ENCODE results near the gene ASCL5.

ASCL5 gene

GRCh38 chr1:201084295-201084694 lies 42.7 kb downstream of the ASCL5 start:
- DNase-seq = no peak

GRCh38 chr1:201083741-201084140 lies 43.2 kb downstream of the ASCL5 start:
- DNase-seq = no peak

DNA sequence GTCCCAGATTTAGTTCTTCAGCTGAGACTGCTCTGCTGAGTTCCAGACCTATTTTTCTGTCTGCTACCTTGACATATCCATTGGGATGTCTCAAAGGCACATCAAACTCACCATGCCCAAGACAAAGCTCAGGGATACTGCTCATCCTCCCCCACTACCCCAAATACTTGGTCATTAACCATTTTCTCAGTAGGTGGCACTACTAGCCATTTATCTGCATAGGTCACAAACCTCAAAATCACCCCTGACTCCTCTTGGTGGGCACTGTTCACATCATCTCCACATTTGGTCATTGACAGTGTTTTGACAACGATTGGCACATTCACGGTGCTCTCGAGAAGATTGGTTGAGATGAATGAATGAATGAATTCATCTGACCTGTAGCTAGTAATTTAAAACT lies 46.8 kb downstream of the ASCL5 start:
- no peak for DNase-seq

DNA sequence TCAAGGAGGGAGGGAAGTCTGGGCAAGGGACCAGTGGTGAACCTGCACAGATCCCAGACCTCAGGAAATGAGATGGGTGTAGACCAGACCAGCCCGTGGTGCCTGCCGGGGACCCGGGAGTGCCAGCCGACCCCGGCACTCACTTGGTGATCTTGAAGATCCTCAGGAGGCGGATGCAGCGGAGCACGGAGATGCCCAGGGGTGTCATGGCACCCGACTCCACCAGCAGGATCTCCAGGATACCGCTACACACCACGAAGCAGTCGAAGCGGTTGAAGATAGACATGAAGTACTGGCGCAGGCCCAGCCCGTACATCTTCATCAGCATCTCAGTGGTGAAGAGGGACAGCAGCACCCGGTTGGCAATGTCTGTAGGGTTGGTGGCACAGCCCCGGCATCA lies 49.2 kb downstream of the ASCL5 start:
- no peak for DNase-seq

GRCh38 chr1:201077116-201077515 lies 49.9 kb downstream of the ASCL5 start:
- DNase-seq = no peak

- no peak for DNase-seq
Observed at GRCh38 chr1:201076092-201076491, 50.9 kb downstream of the ASCL5 start.

- DNase-seq = no peak
Observed at GRCh38 chr1:201074018-201074417, 53.0 kb downstream of the ASCL5 start.

GRCh38 chr1:201072922-201073321 lies 54.1 kb downstream of the ASCL5 start:
- no peak for DNase-seq

- no peak for DNase-seq
Observed at GRCh38 chr1:201072149-201072548, 54.8 kb downstream of the ASCL5 start.

DNA sequence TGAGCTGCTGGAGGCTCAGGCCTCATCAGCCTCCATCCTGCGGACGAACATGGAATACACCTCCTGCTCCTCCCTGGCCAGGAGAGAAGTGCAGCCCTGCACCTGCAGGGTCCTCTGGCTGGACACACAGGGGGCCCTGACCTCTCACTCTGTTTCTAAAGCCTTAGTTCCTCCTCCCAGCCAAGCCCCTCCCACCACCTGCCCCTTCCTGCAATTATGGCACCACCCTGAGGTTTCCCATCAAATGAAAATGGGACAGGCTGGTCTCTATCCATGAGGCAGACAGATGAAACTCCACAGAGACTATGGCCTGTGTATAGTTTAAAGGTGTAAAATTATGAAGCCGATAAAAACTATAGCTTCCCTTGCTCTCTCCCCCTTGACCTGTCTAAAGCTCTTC lies 57.3 kb downstream of the ASCL5 start:
- DNase-seq = no peak

- DNase-seq = no peak
Observed at GRCh38 chr1:201068976-201069375, 58.0 kb downstream of the ASCL5 start.

DNA sequence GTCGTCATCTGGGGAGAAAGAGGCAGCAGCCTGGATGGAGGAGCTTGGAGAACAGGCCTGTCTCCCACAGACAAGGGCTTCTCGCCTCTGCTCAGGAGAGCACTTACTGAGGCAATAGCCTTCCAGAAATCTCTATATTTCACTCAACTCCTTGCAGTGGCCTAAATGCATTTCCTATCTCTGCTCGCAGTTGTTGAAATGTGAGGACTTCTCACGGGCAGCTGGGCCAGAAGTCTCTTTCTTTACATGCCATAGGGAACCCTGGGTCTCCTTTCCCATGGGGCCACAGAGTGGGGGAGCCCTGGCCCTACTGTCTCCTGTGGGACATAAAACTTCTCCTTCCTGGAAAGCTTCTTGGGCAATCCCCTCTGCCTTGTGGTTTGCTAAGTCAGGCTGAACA lies 60.0 kb downstream of the ASCL5 start:
- DNase-seq = no peak

DNA sequence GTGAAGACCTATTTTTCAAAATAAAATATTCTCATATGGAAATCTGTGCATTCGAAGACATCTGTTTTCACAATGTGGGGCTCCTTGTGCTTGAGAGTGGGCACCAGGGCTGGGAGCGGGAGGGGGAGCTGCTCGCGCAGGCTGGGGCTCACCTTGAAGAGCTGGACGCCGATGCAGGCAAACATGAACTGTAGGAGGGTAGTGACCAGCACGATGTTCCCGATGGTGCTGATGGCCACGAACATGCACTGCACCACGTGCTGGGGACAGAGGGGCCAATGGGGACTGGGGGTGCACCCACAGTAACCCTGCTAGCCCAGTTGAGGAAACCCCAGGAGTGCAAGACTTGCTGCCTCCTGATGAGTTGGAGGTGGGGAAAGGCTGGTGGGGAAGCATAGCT lies 61.3 kb downstream of the ASCL5 start:
- no peak for DNase-seq

- no peak for DNase-seq
Observed at GRCh38 chr1:201064806-201065205, 62.2 kb downstream of the ASCL5 start.
